GM10266 (cell line): ENCODE data around the gene TMEM184A.

Experiments
- DNase-seq: peaks from one replicate; pipeline ENCODE4 v3.0.0; 2012; ENCODE audit errors: extremely low spot score
- TF ChIP-seq, protein P1 (sequence below): IDR thresholded peaks from 2 replicates; pipeline ENCODE4 v1.5.1; 2012; ENCODE audit warnings: mild to moderate bottlenecking, low read depth; ENCODE audit not compliant: control insufficient read depth, insufficient read depth; ENCODE audit errors: missing control alignments

Gene TMEM184A

DNA sequence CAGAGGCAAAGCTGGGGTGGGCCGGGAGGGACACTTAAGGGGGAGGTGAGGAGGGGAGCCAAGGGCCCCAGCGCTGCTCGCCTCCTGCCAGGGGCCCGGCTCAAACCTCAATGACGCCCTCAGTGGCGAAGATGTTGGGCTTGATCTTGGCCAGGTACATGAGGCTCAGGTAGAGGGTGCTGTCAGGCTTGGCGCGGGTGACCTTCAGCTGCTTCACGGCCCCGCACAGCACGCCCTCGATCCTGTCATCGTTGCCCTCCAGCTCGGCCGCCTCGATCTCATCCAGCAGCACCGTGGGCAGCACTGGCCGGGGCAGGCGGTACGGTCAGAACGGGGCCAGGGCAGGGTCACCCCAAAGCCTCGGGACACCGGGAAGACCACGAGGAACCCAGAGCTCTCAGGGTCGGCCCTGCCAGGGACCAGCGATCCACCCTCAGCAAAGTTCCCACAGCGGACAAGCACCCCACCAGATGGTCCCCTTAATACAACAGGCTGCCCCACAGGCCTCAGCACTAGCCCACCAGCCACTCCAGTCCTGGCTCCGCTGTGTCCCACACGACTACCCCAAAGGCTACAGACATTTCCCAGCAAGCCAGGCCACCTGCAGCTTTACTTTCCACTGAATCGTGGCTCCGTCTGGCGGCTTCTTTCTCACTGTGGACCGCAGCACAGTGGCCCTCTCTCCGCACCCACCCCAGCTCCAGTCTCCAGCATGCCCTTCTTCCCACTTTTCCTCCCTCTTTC is 55.8 kb downstream of the TMEM184A start:
- DNase-seq = no peak
- TF ChIP-seq, protein P1, sequence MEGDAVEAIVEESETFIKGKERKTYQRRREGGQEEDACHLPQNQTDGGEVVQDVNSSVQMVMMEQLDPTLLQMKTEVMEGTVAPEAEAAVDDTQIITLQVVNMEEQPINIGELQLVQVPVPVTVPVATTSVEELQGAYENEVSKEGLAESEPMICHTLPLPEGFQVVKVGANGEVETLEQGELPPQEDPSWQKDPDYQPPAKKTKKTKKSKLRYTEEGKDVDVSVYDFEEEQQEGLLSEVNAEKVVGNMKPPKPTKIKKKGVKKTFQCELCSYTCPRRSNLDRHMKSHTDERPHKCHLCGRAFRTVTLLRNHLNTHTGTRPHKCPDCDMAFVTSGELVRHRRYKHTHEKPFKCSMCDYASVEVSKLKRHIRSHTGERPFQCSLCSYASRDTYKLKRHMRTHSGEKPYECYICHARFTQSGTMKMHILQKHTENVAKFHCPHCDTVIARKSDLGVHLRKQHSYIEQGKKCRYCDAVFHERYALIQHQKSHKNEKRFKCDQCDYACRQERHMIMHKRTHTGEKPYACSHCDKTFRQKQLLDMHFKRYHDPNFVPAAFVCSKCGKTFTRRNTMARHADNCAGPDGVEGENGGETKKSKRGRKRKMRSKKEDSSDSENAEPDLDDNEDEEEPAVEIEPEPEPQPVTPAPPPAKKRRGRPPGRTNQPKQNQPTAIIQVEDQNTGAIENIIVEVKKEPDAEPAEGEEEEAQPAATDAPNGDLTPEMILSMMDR = no peak

- DNase-seq = no peak
- TF ChIP-seq, protein P1 = no peak
These were observed 56.5 kb downstream of the TMEM184A start for GRCh38 chr7:1499367-1500029.

DNA sequence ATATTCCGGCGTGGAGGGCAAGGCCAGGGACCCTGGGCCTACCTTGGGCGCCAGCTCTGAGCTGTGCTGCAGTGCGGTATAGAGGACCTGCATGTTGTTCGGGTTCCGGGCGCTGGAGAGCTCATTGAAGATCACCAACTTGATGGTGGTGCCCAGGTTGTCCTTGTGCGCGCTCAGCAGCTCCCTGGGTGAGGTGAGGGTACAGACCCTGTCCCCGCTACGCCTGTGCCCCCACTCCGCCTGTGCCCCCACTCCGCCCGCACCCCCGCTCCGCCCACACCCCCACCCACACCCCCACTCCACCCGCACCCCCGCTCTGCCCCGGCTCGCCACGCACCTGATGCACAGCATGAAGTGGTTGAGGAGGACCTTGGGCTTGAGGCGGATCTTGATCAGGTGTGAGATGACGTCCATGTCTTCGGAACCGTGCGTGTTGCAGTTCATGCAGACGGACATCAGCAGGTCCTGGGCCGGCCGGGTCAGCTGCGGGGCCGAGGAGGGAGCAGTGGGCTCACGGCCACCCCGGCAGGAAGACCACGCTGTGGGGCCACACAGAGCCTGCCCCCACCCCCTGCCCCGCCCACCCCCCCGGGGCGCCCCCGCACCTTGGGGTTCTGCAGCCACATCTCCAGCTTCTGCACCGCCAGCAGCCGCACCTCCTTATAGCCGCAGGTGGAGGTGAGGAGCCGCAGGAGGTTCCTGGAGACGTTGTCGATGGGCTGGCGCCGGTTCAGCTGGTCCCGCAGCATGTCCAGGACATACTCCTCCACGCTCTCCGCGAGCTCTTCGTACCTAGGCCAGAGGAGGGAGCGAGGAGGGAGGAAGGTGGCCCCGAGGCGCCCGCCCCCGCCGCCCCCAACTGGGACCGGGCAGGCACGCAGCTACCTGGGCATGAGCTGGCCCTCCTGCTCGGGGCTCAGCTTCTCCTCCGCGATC is 57.4 kb downstream of the TMEM184A start:
- no peak for DNase-seq
- TF ChIP-seq, protein P1 = no peak

GRCh38 chr7:1497293-1497927 is 58.6 kb downstream of the TMEM184A start:
- no peak for DNase-seq
- TF ChIP-seq, protein P1 = no peak

GRCh38 chr7:1496531-1497292 is 59.3 kb downstream of the TMEM184A start:
- DNase-seq = no peak
- TF ChIP-seq, protein P1 = no peak

GRCh38 chr7:1495564-1496242 is 60.3 kb downstream of the TMEM184A start:
- TF ChIP-seq, protein P1 = no peak
- no peak for DNase-seq
